G401.6 (cell line): ENCODE data around the gene TANGO2.

Experiments
- FAIRE-seq: peaks from 2 replicates; lab custom pipeline; 2012; peaks lifted over from hg19 to GRCh38; lab: Jason Lieb, UNC

TANGO2 gene

GRCh38 chr22:20020533-20021195, at the start of gene TANGO2:
TANGO2 (plus strand) TSS chr22:20021110; CDS start chr22:20036799, 15,689 bp downstream.
- no peak for FAIRE-seq

GRCh38 chr22:19971276-19972124, 49.4 kb upstream of the TANGO2 start:
- no peak for FAIRE-seq

- no peak for FAIRE-seq
These were observed 48.7 kb upstream of the TANGO2 start for GRCh38 chr22:19972251-19972650.

GRCh38 chr22:19972652-19973550, 48.0 kb upstream of the TANGO2 start:
- FAIRE-seq = no peak

GRCh38 chr22:19973551-19974267, 47.2 kb upstream of the TANGO2 start:
- no peak for FAIRE-seq

GRCh38 chr22:19974268-19974861, 46.5 kb upstream of the TANGO2 start:
- FAIRE-seq = peak; percentile 88

GRCh38 chr22:19974935-19975706, 45.8 kb upstream of the TANGO2 start:
- no peak for FAIRE-seq

GRCh38 chr22:19975707-19976035, 45.2 kb upstream of the TANGO2 start:
- no peak for FAIRE-seq

- no peak for FAIRE-seq
These were observed 44.2 kb upstream of the TANGO2 start for GRCh38 chr22:19976671-19977070.

GRCh38 chr22:19977296-19978243, 43.3 kb upstream of the TANGO2 start:
- FAIRE-seq = no peak

GRCh38 chr22:19978748-19979147, 42.2 kb upstream of the TANGO2 start:
- no peak for FAIRE-seq

- FAIRE-seq = no peak
These were observed 41.0 kb upstream of the TANGO2 start for GRCh38 chr22:19979712-19980493.

- no peak for FAIRE-seq
These were observed 40.1 kb upstream of the TANGO2 start for GRCh38 chr22:19980766-19981165.

GRCh38 chr22:19981171-19981960, 39.5 kb upstream of the TANGO2 start:
- no peak for FAIRE-seq

GRCh38 chr22:19981961-19982920, 38.7 kb upstream of the TANGO2 start:
- FAIRE-seq = no peak

- FAIRE-seq = no peak
These were observed 37.8 kb upstream of the TANGO2 start for GRCh38 chr22:19982991-19983578.
